NCI-H524 treated with DMSO at 0.1 percent for 48 hours (cell line): ENCODE measurements around the gene SOX8.
"Not testable (repeated sequence)": the region's sequence is repeated elsewhere in the genome, so short reads cannot be mapped to it uniquely, and the experiment has no call there.

Source experiments
- DNase-seq: peaks from one replicate; lab custom pipeline; 2025; lab: John Stamatoyannopoulos, UW

SOX8 gene

GRCh38 chr16:955766-956165, 25.8 kb upstream of the SOX8 start:
- not testable (repeated sequence) for DNase-seq

DNA sequence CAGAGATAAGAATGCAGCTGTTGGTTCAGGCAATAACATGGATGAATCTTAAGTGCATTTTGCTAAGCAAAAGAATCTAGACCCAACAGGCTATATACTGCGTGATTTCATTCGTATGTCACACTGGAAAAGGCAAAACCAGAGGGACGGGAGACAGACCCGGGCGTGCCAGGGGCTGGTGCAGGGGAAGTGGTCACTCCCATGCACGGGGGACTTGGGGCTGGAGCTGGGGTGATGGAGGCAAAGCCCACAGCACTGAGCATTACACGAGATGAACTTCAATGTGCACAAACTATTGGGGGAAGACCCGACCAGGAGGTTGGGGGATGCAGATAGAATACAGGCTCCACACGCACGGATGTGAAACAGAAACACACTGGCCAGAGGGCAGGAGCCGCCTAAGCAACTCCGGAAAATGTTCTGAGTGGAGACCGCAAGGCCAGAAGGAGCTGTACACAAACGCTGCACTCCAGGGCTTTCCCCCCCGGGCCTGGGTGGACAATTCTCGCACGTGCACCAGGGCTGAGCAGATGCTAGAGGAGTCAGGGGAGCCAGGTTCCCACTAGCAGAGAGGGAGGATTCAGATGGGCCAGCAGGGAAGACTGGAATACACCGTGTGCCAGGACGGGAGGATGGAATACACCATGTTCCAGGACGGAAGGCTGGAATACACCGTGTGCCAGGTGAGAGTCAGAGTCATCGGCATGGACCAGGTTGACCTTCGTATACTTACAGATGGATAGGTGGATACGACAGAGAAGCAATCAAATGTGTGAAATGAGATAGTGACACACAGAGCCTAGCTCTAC, 22.1 kb upstream of the SOX8 start:
- DNase-seq = no peak

DNA sequence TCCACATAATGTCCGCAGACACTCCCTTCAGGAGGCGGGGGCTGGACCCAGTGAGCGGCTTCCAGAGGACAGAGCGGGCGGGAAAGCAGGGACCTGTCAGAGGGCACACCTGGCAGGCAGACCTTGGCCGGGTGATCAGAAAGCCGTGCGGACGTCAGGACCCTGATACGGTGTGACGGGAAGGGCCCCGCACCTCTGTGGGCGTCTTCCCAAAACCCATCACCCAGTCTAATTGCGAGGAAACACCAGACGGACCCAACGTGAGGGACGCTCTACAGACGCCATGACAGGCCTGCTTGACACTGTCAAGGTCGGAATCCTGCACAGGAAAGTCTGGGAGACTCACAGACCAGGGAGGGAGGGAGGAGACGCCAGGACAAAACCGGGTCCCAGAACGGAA, 19.2 kb upstream of the SOX8 start:
- DNase-seq = no peak

DNA sequence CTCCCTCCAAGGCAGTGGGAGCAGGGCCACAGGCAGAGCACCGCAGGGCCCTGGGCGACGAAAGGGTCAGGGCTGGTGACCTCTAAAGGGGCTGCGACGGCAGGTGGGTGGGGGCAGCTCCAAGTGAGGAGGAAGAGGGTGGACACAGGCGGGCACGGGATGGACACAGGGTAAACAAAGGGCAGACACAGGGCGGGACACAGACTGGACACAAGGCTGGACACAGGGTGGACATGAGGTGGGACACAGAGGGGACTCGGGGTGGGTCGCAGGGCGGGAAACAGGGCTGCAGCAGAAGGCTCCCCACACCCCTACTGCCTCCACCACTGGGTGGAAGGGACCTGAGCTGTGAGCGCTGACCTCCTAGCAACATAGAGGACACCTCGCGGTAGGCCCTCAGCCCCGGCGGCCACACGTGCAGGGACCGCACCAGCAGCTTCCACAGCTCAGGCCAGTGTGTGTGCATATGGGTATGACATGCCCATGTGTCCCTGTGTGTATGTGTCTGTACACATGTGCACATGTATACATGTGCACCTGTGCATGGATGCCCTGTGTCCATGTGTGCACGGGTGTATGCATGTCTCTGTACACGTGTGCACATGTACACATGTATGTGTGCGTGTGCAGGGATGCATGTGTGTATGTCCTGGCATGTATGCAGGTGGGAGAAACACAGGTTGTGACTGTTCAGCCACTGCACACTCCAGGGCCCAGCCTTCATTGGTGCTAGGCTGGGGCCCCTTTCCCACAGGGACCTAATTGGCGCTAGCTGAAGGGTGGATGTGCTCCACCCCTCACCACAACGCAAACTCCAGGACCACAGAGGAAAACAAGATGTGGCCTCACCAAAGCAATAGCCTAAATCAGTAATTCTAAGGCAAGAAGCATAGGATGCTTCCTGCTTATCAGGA, 18.4 kb upstream of the SOX8 start:
- DNase-seq = no peak

GRCh38 chr16:963913-964312, 17.7 kb upstream of the SOX8 start:
- no peak for DNase-seq

DNA sequence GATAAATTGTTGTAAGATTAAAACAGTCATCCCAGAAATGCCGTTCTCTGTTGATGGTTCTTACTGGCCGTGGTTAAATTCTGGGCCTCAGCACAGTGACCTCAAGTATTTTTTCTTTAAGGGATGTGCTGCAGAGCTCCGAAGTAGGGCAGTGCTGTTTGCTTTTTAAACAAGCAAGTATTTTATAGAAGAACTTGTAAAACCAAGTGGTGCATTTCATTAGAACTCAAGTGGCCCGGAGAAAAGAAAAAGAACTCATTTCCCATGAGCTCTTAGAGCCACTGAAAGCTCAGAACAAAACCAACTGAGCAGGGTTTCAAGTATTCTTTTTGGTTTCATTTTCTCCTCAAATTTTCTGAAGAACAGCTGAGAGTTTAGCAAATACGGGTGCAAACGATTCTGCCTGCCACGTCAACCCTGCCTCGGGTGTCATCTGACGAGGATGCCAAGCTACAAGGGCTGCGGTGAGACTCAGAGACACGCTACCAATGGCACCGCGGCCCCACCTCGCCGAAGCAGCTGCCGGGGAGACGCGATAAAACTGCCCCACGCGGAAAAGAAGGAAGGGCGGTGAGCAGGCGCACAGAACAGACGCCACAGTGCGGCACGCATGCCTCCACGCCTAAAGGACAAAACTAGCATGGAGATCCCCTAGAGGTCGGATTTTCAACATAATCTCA, 17.1 kb upstream of the SOX8 start:
- DNase-seq = no peak

- DNase-seq = no peak
Observed at GRCh38 chr16:965036-965395, 16.6 kb upstream of the SOX8 start.

GRCh38 chr16:965487-965886, 16.1 kb upstream of the SOX8 start:
- no peak for DNase-seq

DNA sequence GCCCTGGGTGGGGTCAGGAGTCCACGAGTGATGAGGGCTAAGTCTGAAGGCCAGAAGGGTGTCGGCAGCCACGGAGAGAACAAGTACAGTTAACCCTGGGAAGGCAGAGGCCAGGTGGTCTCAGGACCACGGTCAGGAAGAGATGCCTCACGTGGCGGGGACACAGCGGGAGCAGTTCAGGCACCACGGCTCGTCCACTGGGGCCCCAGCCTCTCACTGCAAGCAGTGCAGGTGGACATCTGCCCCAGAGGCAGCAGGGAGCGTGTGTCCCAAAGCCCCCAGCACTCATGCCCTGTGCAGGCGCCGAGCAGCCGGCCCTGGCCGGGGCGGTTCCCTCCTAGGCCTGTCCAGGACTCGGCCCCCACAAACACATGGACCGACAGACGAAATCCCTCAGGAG, 15.5 kb upstream of the SOX8 start:
- DNase-seq = no peak

DNA sequence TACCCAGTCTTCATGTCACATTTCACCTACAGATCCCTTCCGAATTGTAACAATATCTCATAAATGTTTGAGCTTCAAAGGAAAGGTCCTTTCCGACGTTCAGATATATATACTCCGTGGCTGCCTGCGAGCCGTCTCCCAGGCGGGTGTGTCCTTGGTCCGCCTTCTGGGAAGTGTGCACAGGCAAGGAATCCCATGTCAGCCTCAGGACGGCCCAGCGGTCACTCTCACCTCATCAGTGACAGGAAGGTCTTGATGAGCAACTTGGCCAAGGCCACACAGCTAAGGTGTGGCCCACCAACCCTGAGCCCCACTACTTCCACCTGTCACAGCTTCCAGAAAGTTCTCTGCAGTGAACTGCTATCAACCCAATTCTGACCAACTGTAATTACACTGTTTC, 15.1 kb upstream of the SOX8 start:
- DNase-seq = no peak

DNA sequence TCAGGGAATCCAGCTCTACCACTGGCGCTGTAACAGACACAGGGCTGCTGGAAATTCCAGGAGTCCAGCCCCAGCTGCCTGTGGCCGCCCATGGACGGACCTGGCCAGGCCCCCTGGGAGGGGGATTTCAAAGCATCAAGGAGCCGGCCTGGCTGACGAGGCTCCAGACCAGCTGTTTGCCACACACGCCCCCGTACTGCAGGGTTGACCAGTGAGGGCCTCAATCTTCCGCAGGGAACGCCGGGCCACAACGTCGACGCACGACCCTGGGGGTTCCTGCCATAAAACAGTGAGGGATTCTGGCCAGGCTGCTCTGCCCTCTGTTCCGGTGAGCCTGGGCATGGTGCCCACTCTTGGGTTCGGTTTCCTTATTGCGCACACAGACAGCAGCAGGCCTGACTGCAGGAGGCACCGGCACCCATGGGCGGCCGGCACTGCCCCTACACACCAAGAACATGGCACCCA, 14.5 kb upstream of the SOX8 start:
- no peak for DNase-seq

- DNase-seq = no peak
Observed at GRCh38 chr16:967546-968295, 13.8 kb upstream of the SOX8 start.

DNA sequence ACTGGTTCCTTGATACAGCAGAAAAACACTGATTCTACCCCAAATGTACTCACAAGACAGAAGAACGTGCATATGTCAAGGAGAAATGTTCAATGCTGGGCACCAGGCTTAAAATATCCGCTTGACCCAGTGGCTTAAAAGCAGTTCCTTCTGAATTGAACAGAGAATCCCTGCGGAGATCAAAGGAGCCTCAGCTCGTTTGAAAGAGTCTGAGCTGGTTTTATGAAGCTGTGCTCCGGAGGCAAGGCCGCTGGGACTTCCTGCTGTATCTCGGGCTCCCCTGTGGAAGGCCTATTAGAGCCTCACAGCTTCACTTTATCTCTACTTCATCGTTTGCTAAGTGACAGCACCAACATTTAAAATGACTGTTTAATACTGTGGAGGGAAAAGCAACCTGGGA, 12.9 kb upstream of the SOX8 start:
- no peak for DNase-seq

DNA sequence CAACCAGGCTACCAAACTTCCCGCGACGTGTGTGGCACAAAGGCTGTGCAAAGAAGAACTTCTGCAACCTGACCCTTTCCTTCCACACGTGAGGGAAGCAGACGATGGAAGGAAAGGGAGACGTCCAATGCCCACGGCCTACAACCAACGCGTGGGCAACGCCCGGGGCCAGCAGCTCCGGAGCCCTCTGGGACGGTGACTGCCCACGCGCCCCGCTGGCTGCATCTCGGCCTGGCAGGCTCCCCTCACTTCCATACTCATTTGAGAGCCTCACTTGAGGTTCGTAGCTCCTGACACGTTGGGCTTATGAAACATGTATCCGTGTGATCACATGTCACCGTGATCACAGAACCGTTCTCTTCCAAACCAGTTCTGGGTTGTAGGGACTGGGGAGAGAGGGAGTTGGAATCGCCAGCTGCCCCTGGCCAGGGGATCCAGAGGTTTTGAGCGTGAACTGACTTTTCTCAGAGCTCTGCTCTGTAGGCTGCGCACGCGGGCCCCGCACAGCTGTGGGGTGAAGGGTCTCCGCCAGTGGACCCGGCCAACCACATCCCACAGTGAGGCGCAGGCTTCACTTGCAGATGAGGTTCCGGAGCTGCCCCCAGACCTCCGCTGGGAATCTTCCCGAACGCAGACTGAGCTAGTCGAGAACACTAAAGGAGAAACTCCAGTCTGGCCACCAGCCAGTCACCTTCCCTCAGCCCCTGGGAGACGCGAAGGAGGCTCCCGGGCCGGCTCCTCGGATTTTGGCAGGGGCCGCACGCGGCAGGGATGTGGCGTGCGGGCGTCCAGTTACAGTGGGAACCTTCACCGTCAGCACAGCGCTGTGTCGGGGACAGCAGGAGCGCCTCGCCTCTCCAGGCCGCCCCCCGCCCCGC, 11.8 kb upstream of the SOX8 start:
- DNase-seq = no peak

- DNase-seq = no peak
Observed at GRCh38 chr16:970386-970765, 11.2 kb upstream of the SOX8 start.

GRCh38 chr16:970766-971581, 10.6 kb upstream of the SOX8 start, which contains the start of gene LMF1:
Gene LMF1, minus strand, starts transcription at chr16:970984. Its CDS starts 4 bp downstream, at chr16:970980.
- peak; percentile 13 for DNase-seq

DNA sequence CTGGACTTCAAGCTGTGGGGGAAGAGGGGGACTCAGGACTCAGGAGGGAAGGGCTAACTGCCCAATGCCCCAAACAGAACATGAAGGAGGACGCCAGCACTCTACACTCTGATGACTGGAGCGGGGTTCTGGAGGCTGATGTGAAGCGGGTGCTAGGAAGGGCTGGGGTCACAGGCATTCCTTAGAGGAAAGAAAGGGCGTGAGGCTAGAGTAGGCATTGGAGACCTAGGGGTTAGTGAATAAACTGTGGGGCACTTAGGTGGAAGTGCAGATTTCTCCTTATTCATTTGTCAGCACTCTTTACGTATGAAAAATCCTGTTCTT, 10.0 kb upstream of the SOX8 start:
- no peak for DNase-seq

DNA sequence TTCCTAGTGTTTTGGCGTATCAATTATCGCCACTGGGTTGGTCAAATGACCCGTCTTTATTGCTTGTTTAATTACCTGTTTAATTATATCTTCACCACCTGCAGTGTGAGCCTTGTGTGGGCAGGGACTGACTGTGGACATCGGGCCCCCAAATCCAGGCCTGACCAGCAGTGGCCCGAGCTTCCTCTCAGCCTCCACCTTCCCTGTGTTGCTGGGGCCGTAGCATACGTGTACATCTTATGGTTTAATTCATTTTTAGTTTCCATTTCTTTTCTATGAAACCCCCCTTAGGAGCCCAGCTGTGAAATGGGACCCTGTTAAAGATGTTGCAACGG, 9.6 kb upstream of the SOX8 start:
- no peak for DNase-seq

DNA sequence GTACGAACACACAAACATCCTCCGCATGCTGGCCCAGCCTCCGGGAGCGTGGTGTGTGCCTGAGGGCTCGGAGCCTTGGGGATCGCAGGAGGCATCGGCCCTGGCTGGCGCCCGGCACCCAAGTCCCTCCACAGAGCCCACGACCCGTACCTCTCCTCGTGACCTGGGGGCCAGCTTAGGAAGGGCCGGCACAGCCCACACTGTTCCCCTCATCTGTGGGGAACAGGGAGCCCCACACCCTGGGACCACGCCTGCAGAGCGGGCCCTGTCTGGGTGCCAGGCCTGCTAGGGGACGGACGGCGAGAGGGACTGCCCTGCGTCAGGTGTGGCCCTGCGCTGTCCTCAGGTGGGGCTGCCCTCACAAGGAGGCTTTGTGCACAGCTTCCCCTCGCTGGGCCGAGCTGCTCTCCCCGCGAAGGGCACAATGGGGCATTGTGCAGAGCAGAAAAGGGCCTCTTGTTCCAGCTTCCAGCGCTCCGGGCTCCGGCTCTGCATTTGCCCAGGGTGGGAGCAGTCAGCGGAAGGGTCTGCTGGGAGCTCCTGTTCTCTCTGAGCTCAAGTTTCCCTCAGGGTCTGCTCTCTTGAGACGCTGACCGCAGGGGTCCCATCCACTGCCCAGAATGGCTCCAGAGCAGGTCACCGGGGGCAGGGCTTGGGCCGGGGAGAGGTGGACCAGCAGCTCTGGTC, 9.1 kb upstream of the SOX8 start:
- no peak for DNase-seq

- no peak for DNase-seq
Observed at GRCh38 chr16:973366-973765, 8.2 kb upstream of the SOX8 start.
